GM12891 (cell line): Measurements from ENCODE around the gene CARD10. TPM values are rescaled to one million over a fixed set of nuclear protein-coding genes. Genes with fewer than 3 reads are reported as not detected.

Source experiments
- DNase-seq: peaks from one replicate; pipeline ENCODE4 v3.0.0; 2011; ENCODE audit warnings: low spot score; ENCODE audit not compliant: insufficient read length
- FAIRE-seq: peaks from 2 replicates; lab custom pipeline; 2011; peaks lifted over from hg19 to GRCh38; lab: Jason Lieb, UNC
- PAX5 ChIP-seq: IDR thresholded peaks from 2 replicates; pipeline ENCODE4 v1.6.1; 2011; ENCODE audit warnings: low read length, moderate library complexity, mild to moderate bottlenecking; ENCODE audit not compliant: insufficient read depth, severe bottlenecking
- POLR2A ChIP-seq: IDR thresholded peaks from 2 replicates; pipeline ENCODE4 v1.6.1; 2011; ENCODE audit warnings: low read depth, low read length, control low read depth
- POLR2AphosphoS5 ChIP-seq: IDR thresholded peaks from 2 replicates; pipeline ENCODE4 v1.6.1; 2011; ENCODE audit warnings: low read depth, low read length, control low read depth
- POU2F2 ChIP-seq: IDR thresholded peaks from 2 replicates; pipeline ENCODE4 v1.6.1; 2011; ENCODE audit warnings: low read depth, mild to moderate bottlenecking, control low read depth, low read length, moderate library complexity
- SPI1 ChIP-seq: IDR thresholded peaks from 2 replicates; pipeline ENCODE4 v1.6.1; 2011; ENCODE audit warnings: low read depth, low read length, control low read depth
- TAF1 ChIP-seq: IDR thresholded peaks from 2 replicates; pipeline ENCODE4 v1.6.1; 2011; ENCODE audit warnings: low read depth, low read length, control low read depth
- polyA plus RNA-seq: library from polyadenylated mRNA; unstranded; fragments of >200 nt; gene quantifications from one replicate; pipeline ENCODE4 v1.2.1, GENCODE V29; 2012; ENCODE audit warnings: low read depth, missing spikeins, inconsistent platforms; ENCODE audit not compliant: missing spikeins

CARD10 gene, protein sequence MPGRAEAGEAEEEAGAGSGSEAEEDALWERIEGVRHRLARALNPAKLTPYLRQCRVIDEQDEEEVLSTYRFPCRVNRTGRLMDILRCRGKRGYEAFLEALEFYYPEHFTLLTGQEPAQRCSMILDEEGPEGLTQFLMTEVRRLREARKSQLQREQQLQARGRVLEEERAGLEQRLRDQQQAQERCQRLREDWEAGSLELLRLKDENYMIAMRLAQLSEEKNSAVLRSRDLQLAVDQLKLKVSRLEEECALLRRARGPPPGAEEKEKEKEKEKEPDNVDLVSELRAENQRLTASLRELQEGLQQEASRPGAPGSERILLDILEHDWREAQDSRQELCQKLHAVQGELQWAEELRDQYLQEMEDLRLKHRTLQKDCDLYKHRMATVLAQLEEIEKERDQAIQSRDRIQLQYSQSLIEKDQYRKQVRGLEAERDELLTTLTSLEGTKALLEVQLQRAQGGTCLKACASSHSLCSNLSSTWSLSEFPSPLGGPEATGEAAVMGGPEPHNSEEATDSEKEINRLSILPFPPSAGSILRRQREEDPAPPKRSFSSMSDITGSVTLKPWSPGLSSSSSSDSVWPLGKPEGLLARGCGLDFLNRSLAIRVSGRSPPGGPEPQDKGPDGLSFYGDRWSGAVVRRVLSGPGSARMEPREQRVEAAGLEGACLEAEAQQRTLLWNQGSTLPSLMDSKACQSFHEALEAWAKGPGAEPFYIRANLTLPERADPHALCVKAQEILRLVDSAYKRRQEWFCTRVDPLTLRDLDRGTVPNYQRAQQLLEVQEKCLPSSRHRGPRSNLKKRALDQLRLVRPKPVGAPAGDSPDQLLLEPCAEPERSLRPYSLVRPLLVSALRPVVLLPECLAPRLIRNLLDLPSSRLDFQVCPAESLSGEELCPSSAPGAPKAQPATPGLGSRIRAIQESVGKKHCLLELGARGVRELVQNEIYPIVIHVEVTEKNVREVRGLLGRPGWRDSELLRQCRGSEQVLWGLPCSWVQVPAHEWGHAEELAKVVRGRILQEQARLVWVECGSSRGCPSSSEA
- not detected for polyA plus RNA-seq

DNA sequence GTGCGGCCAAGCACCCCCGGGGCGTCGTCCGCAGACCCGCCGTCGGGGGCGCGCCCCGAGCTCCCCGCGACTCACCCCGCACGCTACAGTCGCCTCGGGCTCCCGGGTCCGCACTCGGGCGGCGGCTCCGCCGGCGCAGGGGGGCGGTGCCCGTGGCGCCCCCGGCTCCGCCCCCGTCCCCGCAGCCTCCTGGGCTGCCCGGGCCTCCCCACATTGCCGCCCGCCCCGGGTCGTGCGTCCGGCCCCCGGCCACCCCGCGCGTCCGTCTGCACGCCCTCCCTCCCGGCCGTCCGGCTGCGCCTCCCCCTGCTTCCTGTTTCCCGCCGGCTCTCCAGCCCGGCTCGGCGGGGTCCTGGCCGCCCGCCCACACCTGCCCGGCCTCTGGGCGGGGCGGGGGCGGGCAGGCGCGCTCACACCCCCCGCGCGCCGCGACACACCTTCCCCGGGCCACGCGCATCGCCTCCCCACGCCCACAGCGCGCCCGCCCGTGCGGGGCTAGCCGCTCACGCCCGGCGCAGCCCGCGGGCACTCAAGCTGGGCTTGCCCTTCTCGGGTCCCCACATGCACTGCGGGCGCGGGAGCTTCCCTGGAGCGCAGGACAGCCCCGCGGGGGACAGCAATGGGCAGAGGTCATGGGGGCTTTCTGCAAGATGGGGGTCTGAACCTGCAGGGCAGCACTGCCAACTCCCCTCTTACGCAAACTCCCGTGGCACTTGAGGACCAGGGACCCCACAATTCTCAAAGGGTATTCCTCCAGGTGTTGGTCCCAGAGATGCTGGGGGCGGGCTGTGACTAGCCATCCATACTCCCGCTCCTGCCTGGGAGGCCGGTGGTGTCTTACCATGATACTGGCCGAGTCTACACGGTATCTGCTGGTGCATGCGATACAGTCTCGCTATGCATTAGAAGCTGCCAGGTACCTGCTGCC lies at the start of gene CARD10:
Gene CARD10 (minus strand): TSS at position 148 of the 928 bp plus-strand sequence. CDS start 215 bp downstream, outside the sequence.
- peak; percentile 26 for FAIRE-seq
- peak; percentile 58 for DNase-seq
- no peak for TF ChIP-seq PAX5

DNA sequence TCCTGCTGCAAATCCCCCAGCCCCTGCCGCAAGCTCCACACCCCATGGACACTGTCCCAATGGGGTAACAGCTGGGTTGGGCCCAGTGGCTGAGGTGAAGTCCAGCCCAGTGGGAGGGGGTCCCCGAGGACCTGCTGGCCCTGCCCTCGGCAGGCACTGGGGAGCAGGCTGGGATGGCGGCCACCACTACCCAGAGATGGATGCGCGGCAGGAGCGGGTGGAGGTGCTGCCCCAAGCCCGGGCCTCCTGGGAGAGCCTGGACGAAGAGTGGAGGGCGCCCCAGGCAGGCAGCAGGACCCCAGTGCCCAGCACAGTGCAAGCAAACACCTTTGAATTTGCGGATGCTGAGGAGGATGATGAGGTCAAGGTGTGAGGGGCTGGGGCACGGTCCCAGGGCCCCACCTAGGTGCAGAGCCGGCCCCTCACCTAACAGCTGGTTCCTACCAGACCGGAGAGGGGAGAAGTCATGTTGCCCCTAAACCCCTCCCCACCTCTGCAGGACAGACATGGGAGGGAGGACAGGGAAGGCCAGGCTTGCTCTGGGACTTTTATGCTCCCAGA lies 49.3 kb upstream of the CARD10 start:
- TF ChIP-seq TAF1: no peak
- no peak for TF ChIP-seq POLR2A
- no peak for TF ChIP-seq PAX5
- TF ChIP-seq POLR2AphosphoS5: no peak
- no peak for TF ChIP-seq POU2F2
- no peak for TF ChIP-seq SPI1
- FAIRE-seq (no peak), DNase-seq (no peak)

DNA sequence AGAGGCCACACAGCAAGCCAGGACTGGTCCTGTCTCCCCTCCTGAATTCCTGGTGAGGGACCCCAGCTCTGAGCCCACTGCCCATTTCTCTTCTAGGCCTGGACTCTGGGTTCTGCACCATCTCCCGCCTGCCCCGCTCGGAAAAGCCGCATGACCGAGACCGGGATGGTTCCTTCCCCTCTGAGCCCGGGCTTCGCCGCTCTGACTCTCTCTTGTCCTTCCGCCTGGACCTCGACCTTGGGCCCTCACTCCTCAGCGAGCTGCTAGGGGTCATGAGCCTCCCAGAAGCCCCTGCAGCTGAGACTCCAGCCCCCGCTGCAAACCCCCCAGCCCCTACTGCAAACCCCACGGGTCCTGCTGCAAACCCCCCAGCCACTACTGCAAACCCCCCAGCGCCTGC lies 48.8 kb upstream of the CARD10 start:
- FAIRE-seq (no peak), DNase-seq (no peak)
- TF ChIP-seq SPI1: no peak
- TF ChIP-seq PAX5: no peak
- TF ChIP-seq POLR2AphosphoS5: no peak
- TF ChIP-seq POLR2A: no peak
- TF ChIP-seq POU2F2: no peak
- TF ChIP-seq TAF1: no peak

DNA sequence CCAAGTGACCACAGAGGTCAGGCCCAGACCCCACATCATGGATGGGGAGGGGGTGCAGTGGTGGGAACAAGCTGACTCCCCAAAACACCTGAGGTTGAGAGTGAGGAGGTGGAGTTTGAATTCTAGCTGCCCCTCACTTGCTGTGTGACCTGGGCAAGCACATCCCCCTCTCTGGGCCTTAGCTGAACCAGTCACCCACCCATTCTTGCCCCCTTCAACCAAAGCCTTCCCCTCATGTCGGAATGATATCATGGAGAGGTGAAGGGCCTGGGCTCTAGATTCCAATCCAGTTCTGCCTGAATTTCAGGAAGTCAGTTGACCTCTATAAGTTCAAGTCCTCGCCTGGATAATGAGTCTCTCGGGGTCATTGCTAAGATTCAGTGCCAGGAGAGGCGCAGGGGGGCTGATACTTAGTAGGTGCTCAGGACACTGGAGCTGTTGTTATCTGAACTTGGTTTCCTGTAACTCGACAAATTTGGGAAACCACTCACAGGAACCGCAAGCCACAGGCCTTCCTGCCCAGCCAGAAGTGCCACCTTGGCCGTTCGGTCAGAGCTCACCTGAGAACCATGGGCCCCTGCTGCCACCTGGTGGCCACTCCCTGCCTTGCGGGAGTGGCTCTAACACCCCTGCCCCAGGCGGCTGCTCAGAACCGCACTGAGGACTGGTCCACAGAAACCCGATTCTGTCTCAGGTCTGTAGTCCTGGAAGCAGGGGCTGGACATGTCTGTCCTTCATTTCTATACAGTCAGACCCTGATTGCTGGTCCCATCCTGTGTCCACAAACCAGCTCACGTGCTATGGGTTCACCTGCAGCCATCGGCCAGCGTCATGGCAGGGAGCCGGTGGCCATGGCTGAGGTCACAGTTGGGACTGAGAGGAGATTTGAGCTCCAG lies 47.9 kb upstream of the CARD10 start:
- DNase-seq: peak; percentile 97
- peak; percentile 100 for FAIRE-seq
- TF ChIP-seq POLR2A (no peak), POLR2AphosphoS5 (no peak), SPI1 (no peak), TAF1 (no peak), PAX5 (no peak), POU2F2 (no peak)

DNA sequence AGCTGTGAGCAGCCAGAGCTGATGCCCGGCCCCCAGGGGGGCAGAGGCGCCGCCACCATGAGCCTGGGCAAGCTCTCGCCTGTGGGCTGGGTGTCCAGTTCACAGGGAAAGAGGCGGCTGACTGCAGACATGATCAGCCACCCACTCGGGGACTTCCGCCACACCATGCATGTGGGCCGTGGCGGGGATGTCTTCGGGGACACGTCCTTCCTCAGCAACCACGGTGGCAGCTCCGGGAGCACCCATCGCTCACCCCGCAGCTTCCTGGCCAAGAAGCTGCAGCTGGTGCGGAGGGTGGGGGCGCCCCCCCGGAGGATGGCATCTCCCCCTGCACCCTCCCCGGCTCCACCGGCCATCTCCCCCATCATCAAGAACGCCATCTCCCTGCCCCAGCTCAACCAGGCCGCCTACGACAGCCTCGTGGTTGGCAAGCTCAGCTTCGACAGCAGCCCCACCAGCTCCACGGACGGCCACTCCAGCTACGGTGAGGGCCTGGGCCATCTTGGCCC lies 47.2 kb upstream of the CARD10 start:
- peak; percentile 75 for FAIRE-seq
- TF ChIP-seq POLR2AphosphoS5: no peak
- TF ChIP-seq POU2F2: no peak
- TF ChIP-seq PAX5: no peak
- TF ChIP-seq TAF1: no peak
- TF ChIP-seq POLR2A: no peak
- no peak for TF ChIP-seq SPI1
- DNase-seq: no peak

DNA sequence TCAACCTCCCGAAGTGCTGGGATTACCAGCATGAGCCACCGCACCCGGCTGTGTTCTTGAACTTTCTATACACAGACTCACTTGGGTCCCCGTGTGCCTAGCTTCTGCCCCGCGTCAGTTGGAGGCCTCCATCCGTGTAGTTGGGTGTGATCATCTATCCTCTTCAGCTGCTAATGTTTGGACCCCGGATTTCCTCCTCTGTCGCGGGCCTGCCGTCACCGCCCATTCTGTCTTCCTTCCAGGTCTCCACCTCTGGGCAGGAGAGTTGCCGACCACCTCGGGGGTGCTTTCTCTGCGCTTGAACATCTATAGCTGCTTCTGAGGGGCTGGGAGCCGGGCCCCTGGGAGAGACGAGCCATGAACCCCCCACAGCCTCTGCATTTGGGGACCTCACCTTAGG lies 46.6 kb upstream of the CARD10 start:
- FAIRE-seq: no peak
- no peak for DNase-seq
- TF ChIP-seq SPI1 (no peak), TAF1 (no peak), PAX5 (no peak), POLR2AphosphoS5 (no peak), POLR2A (no peak), POU2F2 (no peak)

DNA sequence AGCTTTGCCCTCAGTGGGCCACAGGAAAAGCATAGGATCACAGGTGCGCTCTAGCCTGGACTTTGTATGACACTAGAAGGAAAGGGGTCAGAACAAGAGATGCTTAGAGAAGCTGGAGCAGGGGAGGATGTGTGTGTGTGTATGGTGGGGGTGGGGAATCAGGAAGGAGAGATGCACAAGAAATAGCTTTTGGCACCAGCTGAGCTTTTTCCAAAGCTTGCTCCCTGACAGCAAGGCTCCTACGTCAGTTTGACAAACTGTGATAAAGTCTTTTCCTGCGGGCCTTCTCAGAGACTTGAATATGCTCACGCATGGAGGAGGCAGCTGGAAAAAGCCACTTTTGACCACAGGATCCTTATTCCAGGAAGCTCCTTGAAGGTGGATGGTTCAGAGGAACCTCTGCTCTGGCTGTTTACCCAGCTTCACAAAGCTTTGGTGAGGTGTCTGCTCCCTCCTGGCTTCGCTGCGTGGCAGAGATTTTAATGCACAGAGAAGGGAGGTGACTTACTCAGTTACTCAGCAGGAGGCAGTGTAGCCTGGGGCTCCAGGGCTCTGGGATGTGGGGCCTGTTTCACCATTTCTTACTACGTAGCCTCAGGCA lies 45.0 kb upstream of the CARD10 start:
- FAIRE-seq (no peak), DNase-seq (no peak)
- TF ChIP-seq TAF1 (no peak), POLR2AphosphoS5 (no peak), POU2F2 (no peak), POLR2A (no peak), PAX5 (no peak), SPI1 (no peak)
